ENCODE data around the gene ALX4.

GRCh38 chr11:44306918-44307244 lies 3.1 kb downstream of the ALX4 start:
- TF ChIP-seq CTCF (IDR thresholded peaks at IDR 0.05; ENCODE audit: low read length): no peak
- TF ChIP-seq EZH2 (optimal IDR thresholded peaks at IDR 0.05; ENCODE audit: low read depth, low read length): no peak
- TF ChIP-seq EZH2phosphoT487 (IDR thresholded peaks at IDR 0.05; ENCODE audit: low read length): no peak

Data from MM.1S (cell line).